HG03039 (cell line): ENCODE data around the gene VSTM2A.
A peak's percentile ranks its signal among the peaks of the same experiment; 100 is the strongest.

Experiments used
- ATAC-seq: cut with Tn5 transposase; IDR thresholded peaks from one replicate; pipeline ENCODE4 v1.9.1; 2021; ENCODE audit warnings: mild to moderate bottlenecking, moderate library complexity; ENCODE audit not compliant: unreplicated experiment

VSTM2A gene

GRCh38 chr7:54596747-54597146 is 54.6 kb downstream of the VSTM2A start:
- peak; percentile 95 for ATAC-seq

DNA sequence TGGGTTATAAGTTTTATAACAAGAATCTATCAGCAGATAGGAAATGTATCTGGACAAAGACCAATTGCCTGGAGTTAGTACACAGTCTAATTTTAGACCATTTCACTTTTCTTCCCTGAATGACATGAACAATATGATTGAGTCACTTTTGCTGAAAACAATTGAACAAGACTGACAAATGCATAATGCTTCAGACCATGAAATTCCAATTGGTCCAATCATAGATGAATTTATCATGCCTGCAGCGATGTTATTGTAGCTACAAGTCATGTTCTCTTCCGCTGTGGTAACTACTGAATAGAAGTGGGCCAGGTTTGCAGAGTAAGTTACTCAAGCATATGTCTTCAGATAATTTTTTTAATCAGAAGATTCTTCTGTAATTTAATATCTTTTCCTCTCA is 73.4 kb downstream of the VSTM2A start:
- ATAC-seq: no peak
